HG02588 (cell line): ENCODE data around the gene ZNF784.

Source experiments
- ATAC-seq: cut with Tn5 transposase; IDR thresholded peaks from one replicate; pipeline ENCODE4 v1.9.1; 2021; ENCODE audit warnings: mild to moderate bottlenecking, moderate library complexity; ENCODE audit not compliant: unreplicated experiment

ZNF784 gene, protein sequence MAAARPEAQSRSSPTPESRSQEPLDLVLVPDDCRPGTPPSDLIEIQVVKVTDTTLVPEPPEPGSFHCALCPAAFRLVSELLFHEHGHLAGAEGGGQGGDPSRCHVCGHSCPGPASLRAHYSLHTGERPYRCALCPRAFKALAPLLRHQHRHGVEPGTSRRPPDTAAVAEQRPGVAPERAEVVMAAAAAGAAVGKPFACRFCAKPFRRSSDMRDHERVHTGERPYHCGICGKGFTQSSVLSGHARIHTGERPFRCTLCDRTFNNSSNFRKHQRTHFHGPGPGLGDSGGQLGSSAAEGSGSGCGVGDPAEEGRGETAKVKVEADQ

DNA sequence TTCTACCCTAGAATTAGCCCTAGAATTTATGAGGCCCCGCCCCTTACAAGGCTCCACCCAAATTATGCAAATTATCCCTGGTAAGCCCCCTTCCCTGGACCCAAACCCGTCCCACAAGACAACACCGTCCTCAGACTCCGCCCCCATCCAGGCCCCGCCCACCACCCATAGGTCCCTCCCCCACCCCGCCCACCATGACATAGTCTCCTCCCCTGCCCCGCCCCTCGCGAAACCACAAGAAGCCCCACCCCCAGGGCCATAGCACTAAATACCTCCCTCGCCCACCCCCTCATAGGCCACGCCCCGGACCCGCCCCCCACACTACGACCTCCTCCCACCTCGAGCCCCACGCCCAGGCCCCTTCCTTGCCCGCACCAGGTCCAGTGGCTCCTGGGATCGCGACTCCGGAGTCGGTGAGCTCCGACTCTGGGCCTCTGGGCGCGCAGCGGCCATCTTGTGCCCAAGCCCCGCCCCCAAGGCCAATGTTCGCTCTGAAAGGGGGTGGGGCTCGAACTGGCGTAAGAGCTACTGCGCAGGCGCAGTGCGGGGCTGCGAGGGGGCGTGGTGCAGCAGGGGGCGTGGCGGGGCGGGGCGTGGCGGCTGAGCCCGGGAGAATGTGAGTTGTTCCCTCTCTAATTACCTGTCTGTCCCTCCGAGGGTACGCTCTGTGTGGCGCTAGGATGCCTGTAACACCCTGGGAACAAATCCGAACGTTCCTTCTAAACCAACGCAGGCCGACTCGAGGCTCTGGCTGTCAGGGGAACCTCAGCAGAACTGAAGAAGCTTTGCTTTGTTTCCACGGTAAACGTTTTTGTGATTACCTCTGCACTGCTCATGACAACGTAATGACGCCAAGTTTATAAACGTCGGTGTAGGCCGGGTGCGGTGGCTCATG is at the start of gene ZNF784:
ZNF784 (minus strand) TSS at position 458 of the 895 bp plus-strand sequence; CDS start at position 453, 5 bp downstream.
- ATAC-seq: peak; percentile 64

DNA sequence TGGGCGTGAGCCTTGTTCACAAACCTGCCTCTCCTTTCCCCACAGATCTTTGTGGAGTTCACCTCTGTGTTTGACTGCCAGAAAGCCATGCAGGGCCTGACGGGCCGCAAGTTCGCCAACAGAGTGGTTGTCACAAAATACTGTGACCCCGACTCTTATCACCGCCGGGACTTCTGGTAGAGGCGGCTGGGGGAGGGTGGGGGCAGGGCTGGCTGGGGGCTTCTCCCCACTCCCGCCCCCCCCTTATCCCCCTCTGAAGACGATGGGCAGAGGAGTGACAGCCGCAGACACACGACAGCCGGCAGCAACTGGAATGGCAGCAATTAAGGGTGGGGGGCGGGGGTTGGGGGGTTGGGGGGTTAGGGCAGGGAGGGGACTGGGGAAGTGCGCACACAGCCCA is 49.5 kb upstream of the ZNF784 start:
- ATAC-seq: no peak

DNA sequence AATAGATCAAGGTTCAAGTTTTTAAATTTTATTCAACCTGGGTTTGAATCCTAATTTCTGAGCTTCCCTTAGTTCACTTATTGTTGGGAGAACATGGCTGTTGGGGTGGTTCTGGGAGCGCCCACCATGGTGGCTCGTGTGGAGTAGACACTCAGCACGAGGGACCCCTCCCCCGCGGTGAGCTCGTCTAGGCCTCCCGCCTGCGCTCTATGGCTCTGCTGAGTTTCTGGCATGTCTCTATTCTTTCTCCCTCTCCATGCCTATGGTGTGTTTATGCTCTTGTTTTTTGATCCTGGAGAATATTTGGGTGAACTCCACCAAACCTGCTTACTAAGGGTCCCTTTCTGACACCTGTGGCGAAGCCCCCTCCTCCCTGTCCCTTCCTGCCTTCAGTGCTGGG is 49.1 kb upstream of the ZNF784 start:
- no peak for ATAC-seq

DNA sequence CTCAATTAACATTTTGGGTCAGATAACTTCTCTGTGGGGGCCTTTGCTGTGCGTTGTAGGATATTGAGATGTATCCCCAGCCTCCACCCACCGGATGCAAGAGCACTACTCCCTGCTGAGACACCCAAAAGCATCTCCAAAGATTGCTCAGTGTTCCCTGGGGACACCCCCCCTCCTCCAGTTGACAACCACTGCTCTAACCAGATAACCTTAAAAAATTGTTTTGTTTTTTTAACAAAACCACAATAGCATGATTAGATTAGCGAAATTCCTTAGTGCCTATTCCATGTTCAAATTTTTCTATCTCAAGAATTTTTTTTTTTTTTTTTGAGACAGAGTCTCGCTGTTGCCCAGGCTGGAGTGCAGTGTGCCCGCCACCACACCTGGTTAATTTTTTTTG is 48.1 kb upstream of the ZNF784 start:
- no peak for ATAC-seq

DNA sequence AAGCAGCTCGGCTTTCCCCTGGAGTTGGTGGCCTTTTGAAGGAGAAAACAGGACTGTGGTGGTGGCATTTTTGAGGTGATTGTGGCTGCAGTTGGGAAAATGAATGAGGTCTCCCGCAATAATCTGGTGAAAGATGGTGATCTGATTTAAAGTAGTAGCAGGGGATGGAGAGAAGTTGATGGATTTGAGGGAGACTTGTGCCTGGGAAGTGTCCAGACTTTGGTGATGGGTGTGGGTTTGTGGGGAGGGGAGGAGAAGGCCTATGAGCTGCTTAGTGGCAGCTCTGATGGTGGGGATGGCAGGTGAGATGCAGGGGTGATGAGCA is 46.6 kb upstream of the ZNF784 start:
- ATAC-seq: no peak

DNA sequence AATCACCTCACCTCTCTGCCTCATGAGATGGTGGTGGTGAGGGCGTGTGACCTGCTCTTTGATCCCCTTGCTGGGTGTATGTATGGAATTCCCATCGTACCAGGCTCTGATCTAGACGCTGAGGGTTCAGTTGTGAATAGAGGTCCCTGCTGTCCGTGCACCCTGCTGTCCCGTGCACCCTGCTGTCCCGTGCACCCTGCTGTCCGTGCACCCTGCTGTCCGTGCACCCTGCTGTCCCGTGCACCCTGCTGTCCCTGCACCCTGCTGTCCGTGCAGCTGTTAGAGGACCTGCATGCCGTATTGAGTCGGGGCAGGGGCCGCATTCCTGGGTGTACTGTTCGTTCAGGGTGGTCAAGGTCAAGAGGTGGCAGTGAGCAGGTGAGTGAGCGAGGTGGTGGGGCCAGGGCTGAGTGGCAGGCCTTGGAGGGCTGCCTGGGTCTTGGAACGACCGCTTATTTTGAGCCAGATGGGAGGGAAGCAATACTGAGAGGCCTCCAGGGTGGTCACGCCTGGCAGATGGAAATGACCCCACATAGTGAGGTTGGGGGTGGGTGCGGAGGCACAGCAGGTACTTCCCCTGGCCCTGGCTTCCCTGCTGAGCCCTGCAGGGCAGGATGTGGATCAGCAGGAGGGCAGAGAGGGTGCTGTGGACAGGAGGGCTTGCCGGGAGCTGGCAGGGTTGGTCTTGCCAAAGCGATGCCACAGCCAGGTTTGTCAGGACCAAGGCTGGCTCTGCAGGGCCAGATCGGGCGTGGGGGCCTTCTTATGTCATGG is 46.1 kb upstream of the ZNF784 start:
- ATAC-seq: no peak

DNA sequence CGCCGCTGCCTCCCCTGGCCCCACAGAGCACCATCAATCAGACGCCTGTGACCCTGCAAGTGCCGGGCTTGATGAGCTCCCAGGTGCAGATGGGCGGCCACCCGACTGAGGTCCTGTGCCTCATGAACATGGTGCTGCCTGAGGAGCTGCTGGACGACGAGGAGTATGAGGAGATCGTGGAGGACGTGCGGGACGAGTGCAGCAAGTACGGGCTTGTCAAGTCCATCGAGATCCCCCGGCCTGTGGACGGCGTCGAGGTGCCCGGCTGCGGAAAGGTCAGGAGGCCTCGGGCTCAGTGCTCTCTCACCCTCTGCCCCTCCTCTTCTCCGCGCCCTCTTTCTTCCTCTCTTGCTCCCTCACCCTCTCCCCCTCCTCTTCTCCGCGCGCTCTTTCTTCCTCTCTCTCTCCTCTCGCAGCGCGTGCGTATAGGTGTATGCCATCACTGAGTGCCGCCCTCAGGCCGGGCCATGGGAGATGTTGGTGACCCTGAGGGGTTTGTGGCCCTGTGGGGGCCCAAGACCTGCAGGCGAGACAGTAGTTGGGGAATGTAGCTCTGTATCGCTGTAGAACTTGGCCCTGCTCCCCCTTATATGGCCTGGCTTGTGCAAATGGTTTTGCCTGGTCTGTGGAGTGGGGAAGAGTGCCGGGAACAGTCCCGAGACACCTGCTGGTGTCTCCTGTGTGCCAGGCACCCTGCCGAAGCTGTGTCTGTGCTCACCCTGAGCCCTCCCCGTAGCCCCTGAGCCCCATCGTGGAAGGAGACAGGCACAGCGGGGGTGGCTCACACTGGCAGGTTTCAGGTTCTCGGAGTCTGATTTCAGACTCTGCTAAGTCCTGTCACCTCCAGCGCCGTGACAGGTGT is 45.3 kb upstream of the ZNF784 start:
- no peak for ATAC-seq

DNA sequence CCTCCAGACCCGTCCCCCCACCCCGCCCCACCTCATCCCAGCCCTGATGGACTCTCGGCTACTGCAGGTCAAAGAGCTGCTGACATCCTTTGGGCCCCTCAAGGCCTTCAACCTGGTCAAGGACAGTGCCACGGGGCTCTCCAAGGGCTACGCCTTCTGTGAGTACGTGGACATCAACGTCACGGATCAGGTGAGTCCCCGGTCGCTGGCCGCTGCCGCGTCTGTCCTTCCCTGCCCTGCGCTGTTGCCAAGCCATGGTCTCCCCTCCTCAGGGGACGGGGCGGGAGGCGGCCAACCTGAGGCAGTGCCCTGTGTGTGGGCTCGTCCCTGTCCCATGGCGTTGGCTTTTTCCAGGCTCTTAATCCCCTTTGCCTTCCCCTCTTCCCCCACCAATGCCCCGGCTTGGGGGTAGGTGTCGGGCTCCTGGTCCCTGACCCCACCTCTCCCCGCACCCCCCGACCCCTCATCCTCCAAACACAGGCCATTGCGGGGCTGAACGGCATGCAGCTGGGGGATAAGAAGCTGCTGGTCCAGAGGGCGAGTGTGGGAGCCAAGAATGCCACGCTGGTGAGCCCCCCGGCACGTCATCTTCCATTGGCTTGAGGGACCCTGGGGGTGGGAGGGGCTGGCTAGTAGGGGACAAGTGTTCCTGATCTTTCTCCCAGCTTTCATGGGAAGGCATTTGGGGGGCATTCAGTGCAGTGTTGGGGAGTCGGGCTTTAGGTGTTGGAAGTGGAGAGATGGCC is 44.4 kb upstream of the ZNF784 start:
- no peak for ATAC-seq

DNA sequence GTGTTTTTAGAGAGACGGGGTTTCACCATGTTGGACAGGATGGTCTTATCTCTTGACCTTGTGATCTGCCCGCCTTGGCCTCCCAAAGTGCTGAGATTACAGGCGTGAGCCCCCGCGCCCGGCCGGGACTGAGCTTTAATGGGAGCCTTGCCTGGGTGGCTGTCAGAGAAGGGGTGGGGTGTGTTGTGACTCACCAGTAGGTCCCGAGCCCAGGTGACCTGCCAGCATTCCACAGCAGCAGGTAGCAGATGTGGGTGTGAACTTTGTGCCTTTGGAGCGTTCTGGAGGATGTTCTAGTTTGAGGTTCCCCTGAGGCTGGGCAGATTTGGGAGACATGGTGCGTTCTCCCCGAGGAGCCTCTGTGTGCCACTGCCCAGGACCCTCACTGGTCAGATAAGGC is 43.6 kb upstream of the ZNF784 start:
- ATAC-seq: no peak

DNA sequence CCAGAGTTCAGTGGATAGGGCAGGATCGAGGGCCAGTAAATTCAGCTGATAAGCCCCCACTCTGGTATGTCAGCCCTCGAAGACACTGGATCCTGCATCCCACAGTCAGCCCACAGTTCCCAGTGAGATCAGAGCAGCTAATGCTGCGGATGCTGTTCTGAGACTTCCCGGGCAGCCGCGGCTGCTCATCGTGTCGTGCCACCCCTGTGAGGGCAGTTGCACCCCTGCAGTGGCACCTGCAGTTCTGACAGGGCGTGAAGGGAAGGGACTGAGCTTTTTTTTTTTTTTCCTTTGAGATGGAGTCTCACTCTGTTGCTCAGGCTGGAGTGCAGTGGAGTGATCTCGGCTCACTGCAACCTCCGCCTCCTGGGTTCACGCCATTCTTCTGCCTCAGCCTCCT is 43.1 kb upstream of the ZNF784 start:
- ATAC-seq: no peak

DNA sequence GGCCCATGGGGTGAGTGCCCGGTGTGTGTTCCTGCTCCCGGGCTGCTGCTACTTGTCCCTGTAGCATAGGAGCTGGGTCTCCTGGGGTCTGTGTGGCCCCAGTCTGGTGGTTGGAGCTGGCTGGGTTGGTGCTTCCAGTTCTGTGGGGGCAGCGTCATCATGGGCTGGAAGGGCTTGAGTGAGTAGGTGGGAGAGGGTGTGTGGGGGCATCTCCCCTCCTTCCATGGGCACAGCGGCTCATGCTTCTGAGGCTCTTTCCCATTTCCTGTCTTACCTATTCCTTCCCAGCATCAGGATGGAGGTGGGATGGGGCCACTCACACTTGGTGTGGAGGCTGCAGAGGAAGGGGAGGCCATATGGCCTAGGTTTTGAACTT is 42.6 kb upstream of the ZNF784 start:
- no peak for ATAC-seq

DNA sequence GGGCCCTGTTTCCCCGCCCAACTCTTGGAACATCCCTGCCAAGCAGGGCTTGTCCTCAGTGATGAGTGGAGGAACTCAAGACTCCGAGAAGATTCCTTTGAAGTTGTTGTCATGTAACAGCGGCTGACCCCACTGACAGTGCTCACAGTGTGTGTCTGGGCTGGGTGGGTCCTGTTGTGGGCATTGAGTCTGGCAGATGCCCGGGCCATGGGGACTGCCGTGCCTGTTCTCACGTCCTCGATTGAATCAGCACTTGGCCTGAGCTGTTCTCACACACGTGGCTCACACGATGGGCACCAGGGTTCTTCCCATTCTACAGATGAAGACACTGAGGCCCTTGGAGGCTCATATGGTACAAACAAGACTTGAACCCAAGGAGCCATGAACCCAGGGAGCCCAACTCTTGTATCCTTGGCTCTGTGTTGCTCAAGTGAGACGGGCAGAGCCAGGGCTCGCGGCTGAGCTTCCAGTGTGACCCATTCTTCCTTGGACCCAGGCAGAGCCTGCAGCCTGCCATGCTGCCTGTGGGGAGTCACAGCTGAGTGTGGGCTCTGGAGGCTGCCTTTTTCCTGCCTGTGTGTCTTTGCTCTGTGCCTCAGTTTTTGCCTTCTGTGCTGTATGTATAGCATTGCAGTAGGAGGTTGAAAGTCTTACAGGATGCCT is 42.1 kb upstream of the ZNF784 start:
- no peak for ATAC-seq

DNA sequence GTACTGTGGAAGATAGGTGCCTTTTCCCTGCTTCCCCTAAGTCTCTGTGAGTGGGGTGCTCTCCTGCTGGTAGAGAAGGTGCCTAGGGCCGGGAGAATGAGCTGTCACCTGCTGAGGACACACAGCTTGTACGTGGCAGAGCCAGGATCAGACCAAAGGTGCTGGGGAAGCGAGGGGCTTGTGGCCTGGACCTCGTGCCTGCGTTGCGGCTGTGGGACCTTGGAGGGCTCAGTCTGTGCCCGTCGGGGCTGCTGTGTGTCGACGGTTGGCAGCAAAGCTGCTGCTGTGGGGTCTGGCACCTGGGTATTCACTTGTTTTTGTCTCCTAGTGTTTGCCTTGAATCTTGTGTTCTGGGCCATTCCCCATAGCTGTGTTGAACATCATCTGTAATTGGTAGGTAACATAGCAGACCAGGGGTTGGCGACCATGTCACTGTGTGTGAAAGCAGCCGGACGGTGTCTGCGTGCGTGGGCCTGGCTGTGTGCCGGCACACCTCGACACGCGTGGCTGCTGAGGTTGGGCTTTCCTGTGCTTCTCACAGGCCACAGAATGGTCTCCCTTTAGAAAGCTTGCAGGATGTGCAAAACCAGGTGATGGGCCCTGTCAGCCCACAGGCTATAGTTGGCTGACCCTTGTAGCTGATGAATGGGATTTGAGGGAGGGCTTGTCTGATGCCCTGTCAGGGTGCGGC is 39.6 kb upstream of the ZNF784 start:
- ATAC-seq: no peak

DNA sequence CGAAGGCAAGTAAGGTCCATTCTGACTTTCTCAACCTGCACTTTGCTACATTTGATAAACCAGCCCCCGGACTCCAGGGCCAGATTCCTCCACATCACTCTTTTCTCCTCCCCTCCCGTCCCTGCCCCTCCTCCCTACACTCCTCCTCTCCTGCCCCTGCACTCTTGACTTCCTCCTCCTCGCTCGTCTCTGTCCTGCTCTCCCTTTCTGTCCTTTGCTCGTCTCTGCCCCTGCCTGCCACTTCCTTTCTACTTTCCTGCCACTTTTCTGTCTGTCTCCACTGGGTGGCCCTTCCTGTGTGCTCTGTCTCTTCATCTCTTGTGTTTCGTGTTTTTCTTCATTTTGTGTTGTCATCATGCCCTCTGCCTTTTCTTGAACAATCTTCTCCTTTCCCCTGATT is 37.5 kb upstream of the ZNF784 start:
- ATAC-seq: no peak

DNA sequence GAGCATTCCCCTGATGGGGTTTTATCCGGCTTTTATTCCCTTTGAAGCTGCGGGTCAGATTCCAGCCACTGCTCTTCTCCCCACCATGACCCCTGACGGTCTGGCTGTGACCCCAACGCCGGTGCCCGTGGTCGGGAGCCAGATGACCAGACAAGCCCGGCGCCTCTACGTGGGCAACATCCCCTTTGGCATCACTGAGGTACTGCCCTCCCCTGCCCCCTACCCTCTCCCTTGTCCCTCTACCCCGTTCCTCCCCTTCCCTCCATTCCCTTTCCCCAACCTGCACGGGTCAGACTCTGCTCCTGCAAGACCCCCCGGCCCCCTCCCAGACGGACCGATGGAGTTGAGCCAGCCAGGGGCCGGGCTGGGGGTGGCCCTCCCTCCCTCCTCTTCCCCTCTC is 36.6 kb upstream of the ZNF784 start:
- no peak for ATAC-seq

DNA sequence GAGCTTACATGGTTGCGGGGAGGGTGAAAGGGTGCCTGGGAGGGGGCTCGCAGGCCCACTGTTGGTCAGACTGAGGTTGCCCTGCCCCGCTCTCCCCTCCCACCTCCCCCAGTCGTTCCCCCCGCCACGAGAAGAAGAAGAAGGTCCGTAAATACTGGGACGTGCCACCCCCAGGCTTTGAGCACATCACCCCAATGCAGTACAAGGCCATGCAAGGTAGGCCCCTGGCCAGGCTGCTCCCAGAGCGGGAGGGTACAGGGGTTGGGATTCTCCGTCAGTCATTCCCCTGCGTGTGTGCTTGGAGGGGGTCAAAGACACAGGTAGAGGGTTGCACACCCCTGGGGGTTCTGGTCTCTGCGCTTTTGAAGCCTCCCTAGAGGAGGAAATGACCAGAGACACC is 36.0 kb upstream of the ZNF784 start:
- ATAC-seq: no peak

DNA sequence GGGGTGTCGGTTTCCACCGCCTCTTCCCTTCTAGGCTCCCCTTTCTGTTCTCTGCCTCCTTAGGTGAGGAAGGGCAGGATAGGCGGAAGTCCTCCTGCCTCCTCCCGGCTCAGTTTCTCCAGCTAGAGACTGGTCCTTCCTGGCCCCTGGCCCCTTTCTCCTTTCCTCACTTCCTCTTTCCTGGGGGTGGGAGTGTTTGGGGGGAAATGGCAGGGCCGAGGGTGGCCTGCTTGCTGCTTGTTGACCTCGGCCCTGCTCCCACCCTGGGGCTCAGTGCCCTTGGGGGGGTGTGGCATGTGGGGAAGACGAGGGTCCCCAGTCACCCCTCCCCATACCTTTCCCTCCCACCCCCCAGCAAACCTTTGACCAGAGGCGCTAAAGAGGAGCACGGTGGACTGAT is 35.5 kb upstream of the ZNF784 start:
- no peak for ATAC-seq

DNA sequence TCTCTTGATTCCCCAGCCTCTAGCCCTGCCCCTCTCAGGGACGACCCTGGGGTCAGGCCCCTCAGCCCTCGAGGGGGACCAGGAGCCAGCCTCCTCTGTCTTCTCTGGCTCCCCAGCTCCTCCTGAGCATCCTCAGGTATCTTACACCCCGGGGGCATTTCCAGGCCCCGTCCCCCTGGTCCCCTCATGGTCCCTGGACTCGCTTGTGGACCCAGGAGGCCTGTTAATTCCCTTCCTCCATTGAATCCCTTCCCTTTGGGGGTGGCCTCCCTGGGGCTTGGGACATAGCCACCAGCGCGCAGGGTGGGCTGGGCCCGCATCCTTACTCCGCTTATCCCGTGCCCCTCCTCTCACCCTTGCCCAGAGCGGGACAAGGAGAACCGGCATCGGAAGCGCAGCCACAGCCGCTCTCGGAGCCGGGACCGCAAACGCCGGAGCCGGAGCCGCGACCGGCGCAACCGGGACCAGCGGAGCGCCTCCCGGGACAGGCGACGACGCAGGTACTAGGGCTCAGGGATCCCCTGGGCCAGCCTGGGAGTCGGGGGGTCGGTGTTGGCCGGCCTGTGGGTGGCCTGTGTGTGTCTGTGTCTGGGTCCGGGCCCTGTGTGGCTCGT is 34.6 kb upstream of the ZNF784 start:
- ATAC-seq: no peak
